Activated CD4-positive, CD25-positive, alpha-beta regulatory T cell treated with anti-CD3 and anti-CD28 coated beads, Interleukin-2, amount 50 U/mL, for 16 hours (primary cell): ENCODE results near the gene RACGAP1.

ENCODE experiments used
- DNase-seq: peaks from one replicate; pipeline ENCODE4 v3.0.0-alpha.2; 2020; ENCODE audit warnings: low read depth, low spot score

RACGAP1 gene

DNA sequence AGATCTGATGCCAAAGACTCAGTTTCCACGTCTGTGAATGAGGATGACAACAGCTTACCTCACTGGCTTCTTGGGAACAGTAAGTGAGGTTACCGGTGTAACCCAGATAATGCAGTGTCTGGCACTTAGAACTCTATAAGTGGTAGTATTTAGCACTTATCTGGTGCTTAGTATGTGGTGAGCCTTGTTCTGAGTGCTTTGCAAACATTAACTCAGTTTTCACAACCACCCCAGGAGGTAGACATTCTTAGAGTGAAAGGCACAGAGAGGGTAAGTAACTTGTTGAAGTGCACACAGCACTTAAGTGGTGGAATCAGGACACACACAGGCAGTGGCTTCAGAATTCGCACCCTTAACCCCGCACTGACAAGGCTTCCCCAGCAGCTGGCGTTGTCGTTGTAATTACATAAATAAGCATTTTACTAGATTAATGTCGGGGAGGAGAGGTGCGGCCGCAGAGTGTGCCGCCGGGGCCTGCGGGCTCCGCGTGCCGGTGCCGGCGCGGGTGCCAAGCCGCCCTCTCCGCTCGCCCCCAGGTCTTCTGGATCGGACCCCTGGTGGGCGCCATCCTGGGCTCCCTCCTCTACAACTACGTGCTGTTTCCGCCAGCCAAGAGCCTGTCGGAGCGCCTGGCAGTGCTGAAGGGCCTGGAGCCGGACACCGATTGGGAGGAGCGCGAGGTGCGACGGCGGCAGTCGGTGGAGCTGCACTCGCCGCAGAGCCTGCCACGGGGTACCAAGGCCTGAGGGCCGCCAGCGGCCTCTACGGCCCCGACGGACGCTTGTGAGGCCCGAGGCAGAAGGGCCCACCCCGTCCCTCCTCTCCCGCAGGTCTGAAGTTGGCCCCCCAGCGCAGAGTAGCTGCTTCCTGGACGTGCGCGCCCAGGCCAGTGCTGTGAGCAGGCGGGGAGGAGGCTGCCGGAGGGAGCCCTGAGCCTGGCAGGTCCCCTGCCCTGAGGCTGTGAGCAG is 70.1 kb downstream of the RACGAP1 start:
- no peak for DNase-seq

DNA sequence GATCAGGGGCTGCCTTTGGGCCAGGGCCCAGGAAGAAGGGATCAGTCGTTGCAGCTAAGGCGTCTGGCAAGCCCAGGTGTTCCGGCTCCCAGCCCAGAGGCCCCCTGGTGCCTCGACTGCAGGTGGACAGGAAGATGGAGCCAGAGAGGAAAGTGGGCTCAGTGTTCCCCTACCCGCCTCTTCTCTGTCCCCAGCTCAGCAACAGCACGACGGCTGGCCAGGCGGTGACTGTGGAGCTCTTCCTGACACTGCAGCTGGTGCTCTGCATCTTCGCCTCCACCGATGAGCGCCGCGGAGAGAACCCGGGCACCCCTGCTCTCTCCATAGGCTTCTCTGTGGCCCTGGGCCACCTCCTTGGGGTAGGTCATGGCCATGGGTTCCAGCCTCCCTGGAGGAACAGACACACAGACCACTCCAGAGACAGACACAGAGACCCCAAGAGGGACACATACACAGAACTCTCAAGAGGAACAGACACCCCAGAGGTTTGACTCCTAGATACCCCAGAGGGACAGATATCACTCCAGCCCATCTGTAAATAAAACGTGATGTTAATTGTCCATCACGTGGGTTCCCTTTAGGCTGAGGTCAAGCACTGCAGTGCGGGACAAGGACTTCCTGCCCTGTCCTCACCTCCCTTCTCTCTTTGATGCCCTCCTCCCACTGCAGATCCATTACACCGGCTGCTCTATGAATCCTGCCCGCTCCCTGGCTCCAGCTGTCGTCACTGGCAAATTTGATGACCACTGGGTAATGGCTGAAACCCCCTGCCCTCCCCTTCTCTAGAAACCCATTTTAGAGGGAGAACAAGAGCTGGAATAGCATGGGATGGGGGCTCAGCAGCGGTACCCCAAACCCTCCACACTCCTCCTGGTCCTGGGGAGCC is 71.1 kb downstream of the RACGAP1 start:
- no peak for DNase-seq

DNA sequence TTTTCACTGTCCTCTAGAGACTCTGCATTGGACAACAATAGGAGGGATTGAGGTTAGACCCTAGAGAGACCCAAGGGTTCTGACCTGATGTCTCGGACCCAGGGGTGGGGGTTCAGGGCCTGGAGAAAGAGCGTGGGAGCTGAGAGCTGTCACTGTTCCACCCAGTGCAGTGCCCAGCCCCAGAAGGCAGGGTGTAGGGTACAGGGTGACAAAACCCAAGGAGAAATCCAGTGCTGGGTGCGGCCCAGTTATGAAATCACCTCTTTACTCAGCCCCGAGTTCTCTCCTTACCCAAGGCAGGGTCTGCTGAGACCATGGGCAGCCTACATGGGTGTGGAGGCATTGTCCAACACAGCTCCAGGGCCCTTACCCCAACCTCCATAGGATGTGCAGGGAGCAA is 72.1 kb downstream of the RACGAP1 start:
- no peak for DNase-seq

DNA sequence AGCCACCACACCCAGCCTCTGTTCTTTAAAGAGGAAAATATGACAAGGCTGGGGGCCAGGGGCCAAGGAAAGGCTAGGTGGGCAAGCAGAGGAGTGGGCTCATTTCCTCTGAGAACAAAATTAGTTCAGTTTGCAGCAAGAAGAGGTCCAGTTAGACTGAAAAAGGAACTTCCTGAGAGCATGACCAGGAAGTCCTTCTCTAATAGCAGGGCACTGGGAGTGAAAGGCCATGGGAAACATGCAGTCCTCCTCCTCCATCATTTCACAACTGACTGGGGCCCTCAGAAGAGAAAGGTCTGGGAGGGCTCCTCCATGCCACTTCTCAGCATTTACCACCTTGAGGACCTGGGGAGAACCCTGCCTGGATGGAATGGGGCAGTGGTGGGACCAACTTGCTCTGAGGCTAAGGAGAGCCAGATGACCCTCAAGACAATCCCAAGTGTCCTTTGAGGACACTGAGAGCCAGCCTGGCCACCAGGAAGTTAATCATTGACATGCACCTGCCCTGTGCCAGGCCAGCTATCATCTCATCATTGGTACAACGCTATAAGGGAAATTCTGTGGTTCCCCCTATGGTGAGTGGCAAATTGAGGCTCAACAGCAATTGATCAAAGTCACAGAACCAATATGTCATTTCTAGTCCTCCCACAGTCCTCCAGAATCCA is 72.8 kb downstream of the RACGAP1 start:
- no peak for DNase-seq

DNA sequence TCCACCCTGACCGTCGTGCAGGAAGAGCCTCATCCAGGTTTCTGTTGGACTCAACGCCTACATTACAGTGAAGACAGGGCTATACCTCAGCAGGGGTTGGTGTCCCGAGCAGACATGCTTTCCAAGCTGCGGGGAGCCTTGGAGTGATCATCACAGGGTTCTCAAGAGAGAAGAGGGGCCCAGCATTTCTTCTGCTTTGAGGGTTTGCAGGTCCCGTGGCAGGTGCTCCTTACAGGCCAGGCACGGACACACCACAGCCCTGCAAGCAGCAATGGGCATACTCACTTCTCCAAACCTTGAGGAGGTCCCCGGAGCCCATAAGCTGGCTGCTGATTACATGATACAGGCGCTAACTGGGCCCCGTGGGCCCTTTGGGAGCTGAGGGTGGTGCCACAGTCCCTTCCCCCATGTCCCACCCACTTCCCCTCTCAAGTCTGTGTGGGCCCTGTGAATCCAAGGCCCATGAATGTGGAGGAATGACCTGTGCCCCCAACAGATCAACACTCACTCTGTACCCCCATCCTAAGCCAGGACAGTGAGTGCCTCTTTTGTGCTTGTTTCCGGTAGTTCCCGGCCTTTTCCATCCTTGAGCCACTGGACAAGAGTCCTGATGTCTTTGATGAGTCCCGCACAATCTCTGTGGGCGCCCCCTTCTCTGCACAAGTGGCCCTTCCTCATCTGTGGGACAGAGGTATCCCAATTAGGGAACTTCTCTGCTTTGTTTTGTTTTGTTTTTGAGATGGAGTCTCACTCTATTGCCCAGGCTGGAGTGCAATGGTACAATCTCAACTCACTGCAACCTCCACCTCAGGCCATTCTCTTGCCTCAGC is 73.7 kb downstream of the RACGAP1 start:
- no peak for DNase-seq

DNA sequence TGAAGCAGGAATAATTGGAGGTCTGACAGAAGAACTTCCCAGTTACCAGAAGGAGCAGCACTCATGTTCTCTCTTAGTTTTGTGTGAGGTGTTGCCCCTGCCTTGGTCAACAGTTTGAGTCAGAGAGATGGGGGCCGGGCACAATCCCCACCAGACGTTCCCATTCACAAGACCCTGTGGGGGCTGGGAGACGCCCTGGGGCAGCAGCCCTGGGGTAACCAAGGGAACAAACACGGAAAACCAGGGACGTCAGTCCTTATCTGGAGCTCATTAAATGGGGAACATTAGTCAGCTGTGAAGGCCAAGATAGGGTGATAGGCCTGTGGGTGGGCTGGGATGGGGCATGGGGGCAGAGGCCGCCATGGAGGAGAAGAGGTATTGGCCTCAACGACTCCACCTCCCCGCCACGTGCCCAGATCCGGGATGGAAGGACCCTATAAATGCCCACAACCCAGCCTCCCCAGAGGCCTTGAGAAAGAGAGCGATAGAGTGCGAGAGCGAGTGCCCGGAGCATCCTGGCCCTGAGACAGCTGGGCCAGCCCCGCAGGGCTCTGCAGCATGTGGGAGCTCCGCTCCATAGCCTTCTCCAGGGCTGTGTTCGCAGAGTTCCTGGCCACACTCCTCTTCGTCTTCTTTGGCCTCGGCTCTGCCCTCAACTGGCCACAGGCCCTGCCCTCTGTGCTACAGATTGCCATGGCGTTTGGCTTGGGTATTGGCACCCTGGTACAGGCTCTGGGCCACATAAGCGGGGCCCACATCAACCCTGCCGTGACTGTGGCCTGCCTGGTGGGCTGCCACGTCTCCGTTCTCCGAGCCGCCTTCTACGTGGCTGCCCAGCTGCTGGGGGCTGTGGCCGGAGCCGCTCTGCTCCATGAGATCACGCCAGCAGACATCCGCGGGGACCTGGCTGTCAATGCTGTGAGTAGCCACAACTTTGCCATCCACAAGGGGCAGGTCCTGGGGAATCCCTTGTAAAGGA is 74.7 kb downstream of the RACGAP1 start, which contains the start of gene AQP2:
AQP2 (plus strand) TSS at position 465 of the 979 bp plus-strand sequence; CDS start at position 559, 94 bp downstream.
- DNase-seq: no peak

DNA sequence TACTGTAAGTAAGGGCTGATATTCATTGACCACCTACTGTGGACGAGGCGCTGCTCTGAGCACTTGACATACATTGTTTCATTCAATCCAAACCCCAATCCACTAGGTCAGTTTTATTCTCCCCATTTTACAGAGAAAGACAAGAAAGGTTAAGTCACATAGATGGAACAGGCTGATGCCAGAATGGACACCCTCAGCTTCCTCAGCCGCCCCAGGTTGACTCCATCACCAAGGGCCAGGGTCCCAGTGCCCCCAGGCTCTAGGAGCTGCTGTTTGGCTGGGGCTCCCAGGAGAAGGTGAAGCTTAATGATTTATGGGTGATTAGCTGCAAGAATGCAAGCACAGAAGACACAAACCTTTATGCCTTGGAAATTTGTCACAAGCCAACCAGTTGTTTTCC is 75.4 kb downstream of the RACGAP1 start:
- DNase-seq: no peak

DNA sequence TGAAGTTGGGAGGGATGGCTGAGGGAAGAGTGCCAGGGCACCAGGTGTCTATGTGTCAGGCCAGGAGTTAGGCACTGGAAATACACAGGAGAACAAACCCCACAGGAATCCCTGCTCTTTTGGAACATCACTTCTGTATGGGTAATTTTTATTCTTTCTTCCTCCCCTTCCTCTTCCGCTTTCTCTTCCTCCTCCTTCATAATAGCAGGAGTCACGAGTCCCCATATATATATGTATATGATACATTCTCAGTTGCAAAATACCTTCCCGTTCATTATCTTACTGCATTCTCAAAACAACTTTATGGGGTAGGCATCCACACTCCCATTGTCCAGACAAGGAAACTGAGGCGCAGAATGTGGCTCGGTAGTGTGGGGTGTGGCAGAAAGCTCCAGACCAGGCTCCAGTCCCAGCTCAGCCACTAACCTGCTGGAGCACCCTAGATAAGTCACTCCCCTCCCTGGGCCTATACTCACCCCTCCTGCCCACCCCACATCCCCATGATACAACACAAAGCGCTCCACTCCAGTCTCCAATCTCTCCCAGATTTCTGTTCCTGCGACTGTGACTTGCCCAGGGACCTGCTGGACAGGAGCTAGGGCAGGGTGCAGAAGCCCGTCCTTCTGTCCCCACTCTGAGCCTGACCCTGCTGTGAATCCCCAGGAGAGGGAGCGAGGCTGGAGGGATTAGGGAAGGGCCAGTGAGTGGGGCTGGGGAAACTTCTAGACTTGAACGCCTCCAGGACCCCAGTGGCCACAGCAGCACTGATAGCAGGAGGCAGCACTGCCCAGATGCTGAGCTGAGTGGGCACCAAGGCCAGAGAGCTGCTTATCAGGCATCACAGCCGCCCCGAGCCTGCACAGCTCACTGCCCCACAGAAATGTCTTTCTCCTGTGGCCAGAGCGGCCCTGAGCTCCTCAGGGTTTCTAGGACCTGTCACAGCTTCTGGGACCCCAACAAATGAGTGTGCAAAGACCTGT is 76.1 kb downstream of the RACGAP1 start:
- no peak for DNase-seq

DNA sequence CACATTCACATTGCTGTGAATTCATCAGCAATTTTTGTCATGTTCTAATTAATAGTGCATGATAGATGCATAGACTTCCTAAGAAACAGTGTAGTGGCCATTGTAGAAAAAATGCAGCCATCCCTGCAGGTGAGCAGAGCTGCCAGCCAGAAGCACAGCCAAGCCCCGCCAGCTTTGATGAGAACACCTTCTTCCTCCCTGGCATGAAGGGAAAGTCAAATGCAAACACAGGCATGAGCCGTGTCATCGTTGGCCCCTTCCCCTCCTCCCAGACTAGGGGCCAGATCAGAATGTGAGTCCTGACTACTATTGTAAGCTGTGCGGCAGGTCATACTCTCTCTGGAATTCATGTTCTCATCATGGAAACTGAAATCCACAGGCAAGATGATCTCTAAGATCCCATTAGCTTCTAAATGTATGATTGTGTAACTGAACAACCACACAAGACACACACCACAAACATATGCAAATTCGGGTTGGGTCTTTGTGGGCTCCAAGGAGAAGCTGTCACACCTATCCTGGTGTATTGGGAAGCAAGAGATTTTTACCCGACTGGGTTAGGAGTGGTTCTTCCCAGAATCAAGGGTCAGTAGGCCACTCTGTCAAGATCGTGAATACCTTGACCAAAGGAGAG is 77.6 kb downstream of the RACGAP1 start:
- DNase-seq: no peak

DNA sequence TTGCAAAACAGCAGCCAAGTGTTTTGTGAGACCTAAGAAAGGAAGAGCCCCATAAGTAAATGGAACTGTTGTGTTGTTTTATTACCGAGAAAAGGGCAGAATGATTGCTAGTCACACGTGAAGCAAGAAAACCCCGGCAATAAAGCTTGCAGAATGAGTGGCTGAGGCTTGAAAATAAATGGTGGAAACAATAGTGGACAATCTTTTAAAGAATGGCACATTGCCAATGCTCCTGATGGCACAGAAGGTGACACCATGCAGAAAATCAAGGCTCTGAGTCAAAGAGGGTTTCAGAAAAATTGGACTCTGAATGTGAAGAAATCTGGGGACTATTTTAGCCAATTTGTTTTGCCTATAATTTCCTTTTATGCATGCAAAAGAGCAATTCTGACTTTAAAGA is 78.8 kb downstream of the RACGAP1 start:
- DNase-seq: no peak

DNA sequence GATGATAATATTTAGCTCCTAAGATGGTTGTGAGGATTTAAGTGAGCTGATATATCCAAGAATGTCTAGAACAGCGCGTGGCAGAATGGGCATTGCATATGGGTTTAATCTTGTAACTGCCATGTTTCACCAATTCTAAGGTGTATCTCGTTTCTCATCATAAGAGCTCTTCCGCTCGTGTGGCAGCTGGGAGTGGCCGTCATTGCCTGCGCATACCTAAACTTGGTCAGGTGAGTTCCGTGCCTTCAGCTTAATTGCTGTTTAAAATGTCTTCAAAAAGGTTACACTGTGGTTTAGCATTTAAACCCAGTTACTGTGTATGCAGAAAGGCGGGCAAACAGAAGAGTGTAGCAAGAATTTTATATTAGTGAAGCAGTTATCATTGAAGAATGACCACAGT is 79.2 kb downstream of the RACGAP1 start:
- no peak for DNase-seq

DNA sequence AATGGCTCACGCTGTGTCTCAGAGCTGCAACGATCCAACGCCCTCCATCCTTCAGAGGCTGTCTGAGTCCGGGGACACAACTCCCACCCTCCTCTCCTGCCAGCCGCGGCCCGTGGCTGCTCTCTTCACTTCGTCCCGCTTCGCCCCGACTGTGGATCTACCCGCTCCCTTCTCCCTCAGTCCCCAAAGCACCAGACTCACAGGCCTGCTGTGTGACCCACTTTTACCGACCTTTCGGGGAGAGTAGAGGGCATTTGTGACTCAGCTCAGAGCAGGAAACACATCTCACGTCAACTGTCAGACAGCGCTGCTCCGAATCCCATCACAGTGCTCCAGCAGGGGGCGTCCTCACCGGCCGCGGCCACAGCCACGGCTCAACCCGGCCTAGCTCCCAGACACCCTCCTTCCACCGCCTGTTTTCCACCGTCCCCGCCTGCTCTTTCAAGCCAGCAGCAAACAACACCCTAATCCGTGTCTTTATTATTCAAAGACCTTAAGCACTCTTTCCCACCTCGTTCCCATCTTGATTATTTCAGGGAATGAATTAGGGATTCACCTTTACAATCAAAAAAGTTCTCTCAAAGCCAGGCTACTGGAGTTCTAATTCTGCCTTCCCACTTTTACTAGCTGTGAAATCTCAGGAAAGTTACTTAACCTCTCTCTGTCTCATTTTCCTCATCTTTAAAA is 79.8 kb downstream of the RACGAP1 start:
- peak; percentile 63 for DNase-seq

DNA sequence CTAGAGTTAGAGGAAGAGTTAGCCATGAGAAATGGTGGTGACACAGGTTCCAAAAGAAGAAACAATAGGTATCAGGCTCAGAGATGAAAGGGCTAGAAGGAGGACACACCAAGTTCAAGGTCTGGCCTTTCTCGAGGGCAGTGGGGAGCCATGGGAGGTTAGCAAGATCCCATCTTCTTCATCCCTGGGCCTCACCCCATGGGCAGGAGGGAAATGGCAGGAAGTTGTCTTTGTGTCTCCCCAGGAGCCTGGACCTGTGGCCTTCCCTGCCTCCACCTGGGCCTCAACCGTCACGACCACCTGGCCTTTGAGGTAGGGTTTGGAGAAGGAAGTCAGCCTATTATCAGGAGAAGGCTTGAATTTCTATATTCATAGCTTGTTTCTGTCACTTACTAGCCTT is 80.6 kb downstream of the RACGAP1 start:
- DNase-seq: no peak

DNA sequence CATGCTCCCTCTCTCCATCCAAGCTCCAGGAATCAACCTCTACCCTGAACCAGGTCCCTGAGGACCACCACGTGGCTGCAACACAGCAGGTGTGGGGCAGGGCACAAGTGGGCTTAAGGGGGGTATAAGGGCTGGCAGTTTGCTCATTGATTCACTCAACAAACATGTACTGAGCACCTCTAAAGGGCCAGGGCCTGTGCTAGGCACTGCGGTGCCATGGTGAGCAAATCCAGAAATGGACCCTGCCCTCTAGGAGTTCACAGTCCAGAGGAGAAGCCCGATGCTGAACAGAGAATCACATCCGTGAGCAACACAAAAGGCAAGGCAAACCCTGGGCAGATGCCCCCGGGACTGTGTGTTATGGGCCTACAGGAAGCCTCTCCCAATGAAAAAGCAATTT is 81.2 kb downstream of the RACGAP1 start:
- DNase-seq: no peak

DNA sequence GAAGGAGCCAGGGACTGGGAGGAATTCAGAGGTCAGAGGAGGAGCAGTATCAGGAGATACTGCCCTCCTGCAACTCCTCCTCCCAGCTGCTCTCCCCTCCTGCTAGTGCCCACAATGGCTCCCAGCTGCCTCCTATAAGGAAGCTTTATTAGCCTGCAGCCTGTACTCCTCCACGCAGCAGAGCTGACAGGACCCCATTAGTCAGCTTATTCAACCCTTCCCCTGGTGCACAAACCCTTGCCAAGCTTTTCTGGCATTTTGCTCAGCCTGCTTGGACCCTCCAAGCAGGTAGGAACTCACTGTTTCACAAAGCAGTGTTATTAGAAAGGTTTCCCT is 81.7 kb downstream of the RACGAP1 start:
- DNase-seq: no peak

DNA sequence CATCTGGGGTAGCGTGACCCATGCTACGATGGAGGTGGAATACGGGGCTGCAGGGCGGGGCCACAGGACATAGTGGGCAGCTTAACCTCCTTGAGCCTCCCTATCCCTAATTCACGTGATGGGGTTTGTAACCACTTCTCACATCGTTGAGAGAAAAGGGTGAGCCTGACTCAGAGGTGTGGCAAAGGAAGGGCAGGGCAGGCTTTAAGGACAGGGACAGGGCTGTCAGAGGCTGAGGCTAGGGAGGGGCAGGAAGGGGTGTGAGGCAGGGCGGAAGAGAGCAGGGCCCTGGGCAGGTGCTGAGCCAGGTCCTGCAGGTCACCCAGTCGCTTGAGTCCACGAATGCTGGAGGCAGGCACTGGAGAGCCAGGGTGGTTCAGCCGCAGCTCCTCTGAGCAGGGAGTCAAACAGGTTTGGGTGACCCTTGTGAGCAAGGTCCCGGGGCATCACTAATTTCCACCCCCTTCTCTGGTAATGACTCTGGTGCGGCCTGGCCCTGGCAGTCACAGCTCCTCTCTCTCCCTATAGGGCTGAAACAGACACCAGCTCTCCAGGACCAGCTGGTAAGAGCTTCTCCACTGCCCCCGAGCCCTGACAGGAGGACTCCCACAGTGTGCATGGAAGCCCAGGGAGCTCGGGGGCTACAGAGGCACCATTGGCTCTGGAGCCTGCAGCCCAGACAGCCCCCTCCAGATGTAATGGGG is 82.2 kb downstream of the RACGAP1 start:
- DNase-seq: no peak

DNA sequence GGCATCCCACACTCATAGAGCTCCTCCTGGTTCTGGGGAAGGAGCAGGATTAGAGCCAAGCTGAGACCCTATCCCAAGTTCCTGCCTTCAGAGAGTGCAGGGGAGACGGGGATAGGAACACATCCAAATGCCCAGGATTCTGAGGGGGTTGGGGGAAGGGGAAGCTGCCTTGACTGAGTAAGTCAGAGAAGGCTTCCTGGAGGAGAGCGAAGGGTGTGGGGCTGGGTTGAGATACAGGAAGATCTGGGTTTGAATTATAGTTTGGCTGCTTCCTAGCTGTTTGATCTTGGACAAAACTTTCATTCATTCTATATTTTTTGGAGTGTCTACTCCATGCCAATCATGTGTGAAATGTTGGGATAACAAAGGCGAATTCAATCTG is 82.8 kb downstream of the RACGAP1 start:
- DNase-seq: no peak
